Duodenal mucosa (tissue), 2 donors: ENCODE results near the gene FBXL16.

Experiments used
- H3K27ac ChIP-seq: one replicate; pipeline ENCODE4 v1.7.0; 2013; ENCODE audit warnings: low read depth, low read length
- H3K27me3 ChIP-seq, 2 donors: one replicate each; pipeline ENCODE4 v1.7.0; 2013; ENCODE audit warnings: low read length in 2 of 2, control low read depth in 1 of 2; ENCODE audit not compliant: insufficient read depth in 2 of 2, control insufficient read depth in 1 of 2
- H3K36me3 ChIP-seq, 2 donors: one replicate each; pipeline ENCODE4 v1.7.0; 2013; ENCODE audit warnings: low read length in 2 of 2, control low read depth in 1 of 2; ENCODE audit not compliant: insufficient read depth in 2 of 2, control insufficient read depth in 1 of 2
- H3K4me1 ChIP-seq, 2 donors: one replicate each; pipeline ENCODE4 v1.7.0; 2013; ENCODE audit warnings: low read length in 2 of 2, control low read depth in 1 of 2; ENCODE audit not compliant: insufficient read depth in 2 of 2, control insufficient read depth in 1 of 2
- H3K4me3 ChIP-seq, 2 donors: one replicate each; pipeline ENCODE4 v1.7.0; 2013; ENCODE audit warnings: low read length in 2 of 2, low read depth in 1 of 2
- H3K9ac ChIP-seq, 2 donors: one replicate each; pipeline ENCODE4 v1.7.0; 2013; ENCODE audit warnings: low read length in 2 of 2, low read depth in 1 of 2
- H3K9me3 ChIP-seq, 2 donors: one replicate each; pipeline ENCODE4 v1.7.0; 2013; ENCODE audit warnings: low read length in 2 of 2, control low read depth in 1 of 2; ENCODE audit not compliant: control insufficient read depth in 1 of 2

Gene FBXL16

GRCh38 chr16:670485-671352, 34.9 kb downstream of the FBXL16 start:
- H3K27ac ChIP-seq: no peak overlapping the region
- peaks cover 19 to 23% of the 10 kb centered on the region in 2 donors for H3K4me1 ChIP-seq
- no peak overlapping the region for H3K9ac ChIP-seq
- no peaks in the 10 kb centered on the region for H3K9me3 ChIP-seq
- H3K36me3 ChIP-seq: peaks cover 22 to 49% of the 10 kb centered on the region in 2 donors
- H3K4me3 ChIP-seq: no peak overlapping the region
- H3K27me3 ChIP-seq: no peaks in the 10 kb centered on the region

GRCh38 chr16:669666-670065, 35.9 kb downstream of the FBXL16 start:
- Histone ChIP-seq H3K36me3 (peaks cover 22 to 49% of the 10 kb centered on the region in 2 donors), H3K4me1 (peaks cover 14 to 16% of the 10 kb centered on the region in 2 donors), H3K4me3 (no peak overlapping the region), H3K9me3 (no peaks in the 10 kb centered on the region), H3K27ac (no peak overlapping the region), H3K9ac (no peak overlapping the region), H3K27me3 (no peaks in the 10 kb centered on the region)

GRCh38 chr16:668519-669171, 37.0 kb downstream of the FBXL16 start:
- Histone ChIP-seq H3K36me3 (peaks cover 22 to 43% of the 10 kb centered on the region in 2 donors), H3K4me1 (peaks cover 14 to 16% of the 10 kb centered on the region in 2 donors), H3K27me3 (no peaks in the 10 kb centered on the region), H3K9me3 (no peaks in the 10 kb centered on the region), H3K27ac (peak overlapping the region; percentile 66), H3K9ac (peak overlapping the region; percentile 74 to 79), H3K4me3 (peak overlapping the region; percentile 77 to 80)

GRCh38 chr16:667780-668518, 37.7 kb downstream of the FBXL16 start, which contains the start of gene RHOT2:
TSS of gene RHOT2 (plus strand) at chr16:668132. CDS start at chr16:668200, 68 bp downstream.
- Histone ChIP-seq H3K9ac (peak within 1 kb of the TSS; percentile 74 to 79), H3K4me1 (peaks cover 14 to 16% of the 10 kb centered on the region in 2 donors), H3K27ac (peak within 1 kb of the TSS; percentile 66), H3K4me3 (peak within 1 kb of the TSS; percentile 77 to 80), H3K36me3 (peaks cover 21 to 37% of the 10 kb centered on the region in 2 donors), H3K9me3 (no peaks in the 10 kb centered on the region), H3K27me3 (no peaks in the 10 kb centered on the region)

GRCh38 chr16:667113-667779, 38.4 kb downstream of the FBXL16 start:
- Histone ChIP-seq H3K4me1 (peaks cover 14 to 16% of the 10 kb centered on the region in 2 donors), H3K27ac (no peak overlapping the region), H3K36me3 (peaks cover 16 to 30% of the 10 kb centered on the region in 2 donors), H3K9ac (peak overlapping the region in 1 of 2 donors; percentile 60), H3K27me3 (no peaks in the 10 kb centered on the region), H3K4me3 (peak overlapping the region; percentile 24 to 32), H3K9me3 (no peaks in the 10 kb centered on the region)

GRCh38 chr16:666572-666971, 39.0 kb downstream of the FBXL16 start:
- Histone ChIP-seq H3K27ac (no peak overlapping the region), H3K9ac (no peak overlapping the region)

GRCh38 chr16:662597-662996, 43.0 kb downstream of the FBXL16 start:
- peaks cover 6 to 17% of the 10 kb centered on the region in 2 donors for H3K4me1 ChIP-seq
- H3K27me3 ChIP-seq: no peaks in the 10 kb centered on the region
- no peak overlapping the region for H3K4me3 ChIP-seq
- H3K9me3 ChIP-seq: no peaks in the 10 kb centered on the region
- H3K27ac ChIP-seq: no peak overlapping the region
- H3K36me3 ChIP-seq: peaks cover 0 to 12% of the 10 kb centered on the region in 2 donors
- no peak overlapping the region for H3K9ac ChIP-seq

More at GRCh38 chr16:666572-666971, 39.0 kb downstream of the FBXL16 start:
- H3K4me1 ChIP-seq: peaks cover 14 to 16% of the 10 kb centered on the region in 2 donors
- H3K27me3 ChIP-seq: no peaks in the 10 kb centered on the region
- H3K36me3 ChIP-seq: peaks cover 13 to 24% of the 10 kb centered on the region in 2 donors
- no peaks in the 10 kb centered on the region for H3K9me3 ChIP-seq
- no peak overlapping the region for H3K4me3 ChIP-seq

GRCh38 chr16:662095-662494, 43.5 kb downstream of the FBXL16 start:
- Histone ChIP-seq H3K36me3 (peaks cover 0 to 12% of the 10 kb centered on the region in 2 donors), H3K9ac (no peak overlapping the region), H3K27me3 (no peaks in the 10 kb centered on the region), H3K9me3 (no peaks in the 10 kb centered on the region), H3K4me3 (no peak overlapping the region), H3K4me1 (peaks cover 3 to 13% of the 10 kb centered on the region in 2 donors), H3K27ac (no peak overlapping the region)

GRCh38 chr16:661184-661821, 44.3 kb downstream of the FBXL16 start:
- Histone ChIP-seq H3K27me3 (no peaks in the 10 kb centered on the region), H3K4me1 (peaks cover 3 to 13% of the 10 kb centered on the region in 2 donors), H3K9me3 (no peaks in the 10 kb centered on the region), H3K27ac (no peak overlapping the region), H3K9ac (no peak overlapping the region), H3K4me3 (no peak overlapping the region), H3K36me3 (peaks cover 0 to 12% of the 10 kb centered on the region in 2 donors)
